ENCODE results near the gene SUCLA2.

SUCLA2 gene

DNA sequence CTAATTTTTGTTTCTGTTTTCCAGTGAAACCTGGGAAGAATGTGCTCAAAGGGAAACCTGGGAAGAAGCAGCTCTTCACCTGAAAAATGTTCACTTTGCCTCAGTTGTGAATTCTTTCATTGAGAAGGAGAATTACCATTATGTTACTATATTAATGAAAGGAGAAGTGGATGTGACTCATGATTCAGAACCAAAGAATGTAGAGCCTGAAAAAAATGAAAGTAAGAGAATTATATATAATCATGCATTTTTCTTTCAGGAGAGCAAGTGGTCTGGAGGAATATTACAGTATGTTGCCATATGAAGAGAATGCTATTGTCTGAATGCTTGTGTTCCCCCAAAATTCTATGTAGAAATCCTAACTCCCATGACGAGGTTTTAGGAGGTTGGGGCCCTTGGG, 39.8 kb upstream of the SUCLA2 start:
- no peak overlapping the region for H2BK5ac ChIP-seq (ENCODE audit: low read depth, low read length, poor library complexity)
- no peak overlapping the region for H3K18ac ChIP-seq (ENCODE audit: low read length)
- no peak overlapping the region for H3K14ac ChIP-seq (ENCODE audit: low read length)
- no peak overlapping the region for H3K23ac ChIP-seq (ENCODE audit: low read length)
- no CpG with 5 or more reads among the region's 1 CpG for WGBS (ENCODE audit: extremely low coverage, insufficient coverage, insufficient read length)
- H2BK120ac ChIP-seq (ENCODE audit: insufficient read depth, low read length, poor library complexity), result no peak overlapping the region
- H3K27ac ChIP-seq (ENCODE audit: low read depth, low read length), result no peak overlapping the region
- H3K9me3 ChIP-seq (ENCODE audit: insufficient read depth, low read depth, low read length), result no peaks in the 10 kb centered on the region
- H4K8ac ChIP-seq (ENCODE audit: low read depth, low read length), result no peak overlapping the region
- no peak overlapping the region for H2BK12ac ChIP-seq (ENCODE audit: low read length)
- H4K12ac ChIP-seq (ENCODE audit: low read depth, low read length), result no peak overlapping the region
- H3K79me1 ChIP-seq (ENCODE audit: low read length), result peaks cover 5% of the 10 kb centered on the region
- peaks cover 4 to 8% of the 10 kb centered on the region in 2 experiments for H3K4me1 ChIP-seq (ENCODE audit: control insufficient read depth in 1 of 2, insufficient read depth in 2 of 2, low read length in 2 of 2)
- H3K4ac ChIP-seq (ENCODE audit: low read depth, low read length), result no peak overlapping the region
- DNase-seq, result no peak
- H4K91ac ChIP-seq (ENCODE audit: low read depth, low read length), result no peak overlapping the region
- H2AFZ ChIP-seq (ENCODE audit: insufficient read depth, low read length, poor library complexity), result no peak overlapping the region
- peaks cover 2% of the 10 kb centered on the region for H3K79me2 ChIP-seq (ENCODE audit: control insufficient read depth, insufficient read depth, low read length, poor library complexity)
- no peak overlapping the region for H3K9ac ChIP-seq (ENCODE audit: low read length)
- H2AK5ac ChIP-seq (ENCODE audit: low read length), result no peak overlapping the region
- H3K4me2 ChIP-seq (ENCODE audit: low read length), result no peak overlapping the region
- H3K4me3 ChIP-seq (ENCODE audit: low read depth, low read length), result no peak overlapping the region
- peaks cover 0 to 5% of the 10 kb centered on the region in 2 experiments for H3K36me3 ChIP-seq (ENCODE audit: control insufficient read depth in 1 of 2, insufficient read depth in 2 of 2, low read length in 2 of 2)
- H3K27me3 ChIP-seq (ENCODE audit: insufficient read depth, low read length), result no peaks in the 10 kb centered on the region

DNA sequence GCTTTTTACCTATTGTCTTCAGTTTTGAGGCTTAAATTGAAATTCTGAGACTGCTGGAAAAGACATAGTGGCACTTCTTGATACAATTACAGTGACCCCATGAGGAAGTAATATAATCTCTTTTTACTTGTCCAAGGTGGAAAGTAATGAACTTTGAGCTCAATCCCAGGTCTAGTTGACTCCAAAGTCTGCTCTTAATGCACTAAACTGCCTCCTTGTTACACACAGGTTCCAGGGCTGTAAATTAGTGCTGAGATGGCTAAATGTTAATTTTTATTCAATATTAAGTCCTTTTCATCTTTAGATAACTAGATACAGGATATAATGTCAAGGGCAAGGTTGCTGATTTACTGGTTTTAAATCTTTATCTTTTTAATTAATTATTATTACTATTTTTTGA, 39.0 kb upstream of the SUCLA2 start:
- Histone ChIP-seq H3K4ac (ENCODE audit: low read depth, low read length) (no peak overlapping the region), H2AFZ (ENCODE audit: insufficient read depth, low read length, poor library complexity) (no peak overlapping the region), H2AK5ac (ENCODE audit: low read length) (no peak overlapping the region), H3K27ac (ENCODE audit: low read depth, low read length) (no peak overlapping the region), H3K23ac (ENCODE audit: low read length) (no peak overlapping the region), H2BK5ac (ENCODE audit: low read depth, low read length, poor library complexity) (no peak overlapping the region), H4K8ac (ENCODE audit: low read depth, low read length) (no peak overlapping the region), H3K18ac (ENCODE audit: low read length) (no peak overlapping the region), H2BK12ac (ENCODE audit: low read length) (no peak overlapping the region), H3K14ac (ENCODE audit: low read length) (no peak overlapping the region), H3K9me3 (ENCODE audit: insufficient read depth, low read depth, low read length) (no peaks in the 10 kb centered on the region), H3K36me3 (ENCODE audit: control insufficient read depth in 1 of 2, insufficient read depth in 2 of 2, low read length in 2 of 2) (peaks cover 0 to 5% of the 10 kb centered on the region in 2 experiments), H3K27me3 (ENCODE audit: insufficient read depth, low read length) (no peaks in the 10 kb centered on the region), H3K79me2 (ENCODE audit: control insufficient read depth, insufficient read depth, low read length, poor library complexity) (peaks cover 2% of the 10 kb centered on the region), H3K79me1 (ENCODE audit: low read length) (peaks cover 5% of the 10 kb centered on the region), H3K9ac (ENCODE audit: low read length) (no peak overlapping the region), H3K4me1 (ENCODE audit: control insufficient read depth in 1 of 2, insufficient read depth in 2 of 2, low read length in 2 of 2) (peaks cover 5 to 8% of the 10 kb centered on the region in 2 experiments), H4K12ac (ENCODE audit: low read depth, low read length) (no peak overlapping the region), H3K4me2 (ENCODE audit: low read length) (no peak overlapping the region), H4K91ac (ENCODE audit: low read depth, low read length) (no peak overlapping the region), H2BK120ac (ENCODE audit: insufficient read depth, low read length, poor library complexity) (no peak overlapping the region), H3K4me3 (ENCODE audit: low read depth, low read length) (no peak overlapping the region)
- DNase-seq, result no peak

DNA sequence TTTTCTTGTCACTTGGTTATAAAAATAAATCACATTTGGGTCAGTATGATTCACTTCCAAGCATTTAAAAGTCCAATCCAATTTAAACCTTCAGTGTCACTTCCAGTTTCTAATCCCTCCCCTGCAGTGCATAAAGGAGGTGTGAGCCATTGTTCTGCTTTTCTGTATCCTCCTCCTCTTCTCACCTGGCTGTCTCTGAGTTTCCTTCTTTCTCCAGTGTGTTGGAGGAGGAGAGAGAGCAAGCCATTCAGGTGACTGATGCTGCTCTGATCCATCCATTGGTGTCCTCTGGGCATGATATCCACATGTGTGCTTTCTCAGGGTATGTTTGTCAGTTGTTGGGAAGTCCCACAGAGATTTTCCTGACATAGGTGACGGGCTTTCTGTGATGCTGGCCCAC, 37.7 kb upstream of the SUCLA2 start:
- Histone ChIP-seq H2AFZ (ENCODE audit: insufficient read depth, low read length, poor library complexity) (no peak overlapping the region), H3K4me1 (ENCODE audit: control insufficient read depth in 1 of 2, insufficient read depth in 2 of 2, low read length in 2 of 2) (peaks cover 5 to 8% of the 10 kb centered on the region in 2 experiments), H2BK12ac (ENCODE audit: low read length) (no peak overlapping the region), H3K9ac (ENCODE audit: low read length) (no peak overlapping the region), H4K91ac (ENCODE audit: low read depth, low read length) (no peak overlapping the region), H3K27ac (ENCODE audit: low read depth, low read length) (no peak overlapping the region), H3K4me3 (ENCODE audit: low read depth, low read length) (no peak overlapping the region), H3K18ac (ENCODE audit: low read length) (no peak overlapping the region), H3K9me3 (ENCODE audit: insufficient read depth, low read depth, low read length) (no peaks in the 10 kb centered on the region), H2BK5ac (ENCODE audit: low read depth, low read length, poor library complexity) (no peak overlapping the region), H4K12ac (ENCODE audit: low read depth, low read length) (peak overlapping the region; percentile 59), H3K23ac (ENCODE audit: low read length) (no peak overlapping the region), H3K14ac (ENCODE audit: low read length) (no peak overlapping the region), H2AK5ac (ENCODE audit: low read length) (no peak overlapping the region), H3K27me3 (ENCODE audit: insufficient read depth, low read length) (no peaks in the 10 kb centered on the region), H2BK120ac (ENCODE audit: insufficient read depth, low read length, poor library complexity) (no peak overlapping the region), H3K79me2 (ENCODE audit: control insufficient read depth, insufficient read depth, low read length, poor library complexity) (peaks cover 2% of the 10 kb centered on the region), H3K36me3 (ENCODE audit: control insufficient read depth in 1 of 2, insufficient read depth in 2 of 2, low read length in 2 of 2) (peaks cover 0 to 5% of the 10 kb centered on the region in 2 experiments), H3K4me2 (ENCODE audit: low read length) (no peak overlapping the region), H4K8ac (ENCODE audit: low read depth, low read length) (peak overlapping the region; percentile 7), H3K4ac (ENCODE audit: low read depth, low read length) (peak overlapping the region; percentile 24), H3K79me1 (ENCODE audit: low read length) (peaks cover 5% of the 10 kb centered on the region)
- DNase-seq, result no peak
- WGBS (ENCODE audit: extremely low coverage, insufficient coverage, insufficient read length), result no CpG with 5 or more reads among the region's 1 CpG

- H4K8ac ChIP-seq (ENCODE audit: low read depth, low read length), result peak within 1 kb of the TSS; percentile 92
- peaks cover 2% of the 10 kb centered on the region for H3K79me2 ChIP-seq (ENCODE audit: control insufficient read depth, insufficient read depth, low read length, poor library complexity)
- peak within 1 kb of the TSS; percentile 94 for H3K27ac ChIP-seq (ENCODE audit: low read depth, low read length)
- H2AK5ac ChIP-seq (ENCODE audit: low read length), result no peak within 1 kb of the TSS
- H3K14ac ChIP-seq (ENCODE audit: low read length), result peak within 1 kb of the TSS; percentile 67
- H3K27me3 ChIP-seq (ENCODE audit: insufficient read depth, low read length), result no peaks in the 10 kb centered on the region
- peak within 1 kb of the TSS; percentile 72 for H4K12ac ChIP-seq (ENCODE audit: low read depth, low read length)
- peak within 1 kb of the TSS; percentile 33 for H3K4ac ChIP-seq (ENCODE audit: low read depth, low read length)
- H3K23ac ChIP-seq (ENCODE audit: low read length), result no peak within 1 kb of the TSS
- no CpG with 5 or more reads among the region's 82 CpGs for WGBS (ENCODE audit: extremely low coverage, insufficient coverage, insufficient read length)
- peak within 1 kb of the TSS; percentile 23 for H2BK120ac ChIP-seq (ENCODE audit: insufficient read depth, low read length, poor library complexity)
- peak within 1 kb of the TSS; percentile 87 for H3K4me3 ChIP-seq (ENCODE audit: low read depth, low read length)
- peaks cover 5% of the 10 kb centered on the region for H3K79me1 ChIP-seq (ENCODE audit: low read length)
- peak within 1 kb of the TSS; percentile 74 for H2BK5ac ChIP-seq (ENCODE audit: low read depth, low read length, poor library complexity)
- peak; percentile 98 to 99 for DNase-seq
- peak within 1 kb of the TSS; percentile 94 for H3K9ac ChIP-seq (ENCODE audit: low read length)
- no peaks in the 10 kb centered on the region for H3K9me3 ChIP-seq (ENCODE audit: insufficient read depth, low read depth, low read length)
- H3K18ac ChIP-seq (ENCODE audit: low read length), result peak within 1 kb of the TSS; percentile 72
- H3K4me2 ChIP-seq (ENCODE audit: low read length), result peak within 1 kb of the TSS; percentile 67
- H2BK12ac ChIP-seq (ENCODE audit: low read length), result no peak within 1 kb of the TSS
- H3K4me1 ChIP-seq (ENCODE audit: control insufficient read depth in 1 of 2, insufficient read depth in 2 of 2, low read length in 2 of 2), result peaks cover 5 to 8% of the 10 kb centered on the region in 2 experiments
- H2AFZ ChIP-seq (ENCODE audit: insufficient read depth, low read length, poor library complexity), result peak within 1 kb of the TSS; percentile 67
- H4K91ac ChIP-seq (ENCODE audit: low read depth, low read length), result peak within 1 kb of the TSS; percentile 81
- H3K36me3 ChIP-seq (ENCODE audit: control insufficient read depth in 1 of 2, insufficient read depth in 2 of 2, low read length in 2 of 2), result peaks cover 0 to 6% of the 10 kb centered on the region in 2 experiments
Observed at GRCh38 chr13:48037346-48038173, 36.5 kb upstream of the SUCLA2 start, which contains the start of gene NUDT15. NUDT15 (plus strand) TSS chr13:48037726; CDS start chr13:48037747, 21 bp downstream.

All from trophoblast cell (in vitro differentiated cells and primary cell).